Measurements from ENCODE around the gene EPS8L2. TPM values are rescaled to one million over a fixed set of nuclear protein-coding genes. Genes with fewer than 3 reads are reported as not detected.

The EPS8L2 gene
- total and polyA plus RNA-seq, 10 donors, result 4.2 to 14.7 (median 7.3) TPM

DNA sequence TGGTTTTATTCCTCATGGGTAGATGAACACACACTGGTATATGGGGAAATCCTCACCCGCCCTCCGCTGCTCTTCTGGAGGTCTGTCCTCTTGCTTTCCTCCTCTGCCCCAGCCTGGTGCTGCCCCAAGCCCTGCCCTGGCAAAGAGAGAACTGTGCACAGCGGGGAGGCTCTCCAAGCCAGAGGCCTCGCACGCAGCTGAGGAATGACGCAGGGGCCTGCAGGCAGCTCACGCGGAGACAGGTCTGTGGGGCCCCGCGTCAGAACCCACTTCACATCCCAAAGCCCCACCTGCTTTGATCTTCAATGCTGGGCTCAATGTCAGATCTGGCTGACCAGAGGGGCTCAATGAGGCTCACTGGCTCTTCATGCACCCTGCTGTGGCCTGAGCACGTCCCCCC lies 61.2 kb downstream of the EPS8L2 start:
- intact Hi-C loops (cut with DNase I; ENCODE audit: low total_unique reads), result no loop called here
- no peak for DNase-seq
- TF ChIP-seq POLR2AphosphoS5 (IDR thresholded peaks at IDR 0.05) (peak in 2 of 3 donors; percentile 16 to 46), POLR2A (IDR thresholded peaks at IDR 0.05) (no peak)
- WGBS, 5 donors, result 92 to 97% (median 96%) methylated on average over 11 of the region's 11 CpGs
- no peak overlapping the region for H3K27ac ChIP-seq
- H3K27me3 ChIP-seq (replicated peaks in 1 of 7), result no peaks in the 10 kb centered on the region
- H3K4me1 ChIP-seq, result peaks cover 0 to 8% (median 0%) of the 10 kb centered on the region in 6 donors
- H3K9me3 ChIP-seq, result no peaks in the 10 kb centered on the region
- H3K36me3 ChIP-seq, result peaks cover 0 to 100% (median 68%) of the 10 kb centered on the region in 6 donors
- no peak overlapping the region for H3K4me3 ChIP-seq

GRCh38 chr11:769887-770641 lies 64.0 kb downstream of the EPS8L2 start:
- DNase-seq, result no peak
- no peak overlapping the region for H3K4me3 ChIP-seq
- TF ChIP-seq POLR2AphosphoS5 (IDR thresholded peaks at IDR 0.05), result peak in 1 of 3 donors; percentile 9
- TF ChIP-seq, protein P1, sequence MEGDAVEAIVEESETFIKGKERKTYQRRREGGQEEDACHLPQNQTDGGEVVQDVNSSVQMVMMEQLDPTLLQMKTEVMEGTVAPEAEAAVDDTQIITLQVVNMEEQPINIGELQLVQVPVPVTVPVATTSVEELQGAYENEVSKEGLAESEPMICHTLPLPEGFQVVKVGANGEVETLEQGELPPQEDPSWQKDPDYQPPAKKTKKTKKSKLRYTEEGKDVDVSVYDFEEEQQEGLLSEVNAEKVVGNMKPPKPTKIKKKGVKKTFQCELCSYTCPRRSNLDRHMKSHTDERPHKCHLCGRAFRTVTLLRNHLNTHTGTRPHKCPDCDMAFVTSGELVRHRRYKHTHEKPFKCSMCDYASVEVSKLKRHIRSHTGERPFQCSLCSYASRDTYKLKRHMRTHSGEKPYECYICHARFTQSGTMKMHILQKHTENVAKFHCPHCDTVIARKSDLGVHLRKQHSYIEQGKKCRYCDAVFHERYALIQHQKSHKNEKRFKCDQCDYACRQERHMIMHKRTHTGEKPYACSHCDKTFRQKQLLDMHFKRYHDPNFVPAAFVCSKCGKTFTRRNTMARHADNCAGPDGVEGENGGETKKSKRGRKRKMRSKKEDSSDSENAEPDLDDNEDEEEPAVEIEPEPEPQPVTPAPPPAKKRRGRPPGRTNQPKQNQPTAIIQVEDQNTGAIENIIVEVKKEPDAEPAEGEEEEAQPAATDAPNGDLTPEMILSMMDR (IDR thresholded peaks at IDR 0.05 in 8 of 11, conservative IDR thresholded peaks at IDR 0.05 in 3 of 11), result no peak
- H3K27ac ChIP-seq, result no peak overlapping the region
- intact Hi-C loops (cut with DNase I; ENCODE audit: low total_unique reads), result no loop called here
- no peaks in the 10 kb centered on the region for H3K9me3 ChIP-seq
- 84 to 91% (median 88%) methylated on average over 12 to 23 of the region's 23 CpGs for WGBS, 5 donors
- no peaks in the 10 kb centered on the region for H3K27me3 ChIP-seq (replicated peaks in 1 of 7)
- peaks cover 0 to 27% (median 11%) of the 10 kb centered on the region in 6 donors for H3K4me1 ChIP-seq
- peaks cover 0 to 98% (median 59%) of the 10 kb centered on the region in 6 donors for H3K36me3 ChIP-seq

GRCh38 chr11:770642-771616 lies 64.9 kb downstream of the EPS8L2 start:
- no peak for DNase-seq
- H3K9me3 ChIP-seq, result no peaks in the 10 kb centered on the region
- WGBS, 5 donors, result 86 to 95% (median 93%) methylated on average over 21 to 32 of the region's 32 CpGs
- intact Hi-C loops (cut with DNase I; ENCODE audit: low total_unique reads), result no loop called here
- H3K27ac ChIP-seq, result no peak overlapping the region
- H3K4me1 ChIP-seq, result peaks cover under 1 to 31% (median 20%) of the 10 kb centered on the region in 6 donors
- H3K27me3 ChIP-seq (replicated peaks in 1 of 7), result no peaks in the 10 kb centered on the region
- H3K36me3 ChIP-seq, result peaks cover 0 to 90% (median 54%) of the 10 kb centered on the region in 6 donors
- H3K4me3 ChIP-seq, result no peak overlapping the region
- TF ChIP-seq POLR2A (IDR thresholded peaks at IDR 0.05) (no peak), POLR2AphosphoS5 (IDR thresholded peaks at IDR 0.05) (peak in 1 of 3 donors; percentile 46)
- TF ChIP-seq, protein P1 (IDR thresholded peaks at IDR 0.05 in 8 of 11, conservative IDR thresholded peaks at IDR 0.05 in 3 of 11), result no peak

DNA sequence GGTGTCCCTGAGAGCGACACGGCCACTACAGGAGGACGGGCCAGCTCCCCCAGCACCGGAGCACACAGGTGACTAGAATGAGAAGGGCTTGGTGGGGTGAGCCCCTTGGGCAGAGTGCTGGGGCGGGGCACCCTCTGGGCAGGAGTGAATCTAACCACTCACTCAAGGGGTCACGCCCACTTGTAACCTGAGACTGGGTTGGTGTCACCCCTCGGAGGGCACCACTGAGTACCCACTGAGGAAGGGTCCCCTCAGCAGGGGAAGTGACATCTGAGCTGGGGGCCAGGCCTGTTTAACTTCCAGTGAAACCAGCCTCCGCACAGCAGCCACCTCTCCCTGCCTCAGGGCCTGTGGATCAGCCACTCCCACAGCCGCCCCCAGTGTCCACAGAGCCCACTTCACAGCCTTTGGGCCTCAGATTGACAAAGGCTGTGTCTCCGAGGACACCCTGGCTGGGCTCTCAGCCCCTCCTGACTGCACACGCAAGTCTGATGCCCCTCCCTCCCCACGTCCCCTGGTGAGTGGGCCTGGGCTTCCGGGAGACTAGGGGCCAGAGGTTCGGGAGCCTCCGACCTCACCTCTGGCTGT lies 65.7 kb downstream of the EPS8L2 start:
- no peak for TF ChIP-seq POLR2AphosphoS5 (IDR thresholded peaks at IDR 0.05)
- TF ChIP-seq, protein P1 (IDR thresholded peaks at IDR 0.05 in 8 of 11, conservative IDR thresholded peaks at IDR 0.05 in 3 of 11), result no peak
- no peak for TF ChIP-seq POLR2A (IDR thresholded peaks at IDR 0.05)
- H3K4me1 ChIP-seq, result peaks cover 9 to 39% (median 28%) of the 10 kb centered on the region in 6 donors
- no peak for DNase-seq
- no peaks in the 10 kb centered on the region for H3K27me3 ChIP-seq (replicated peaks in 1 of 7)
- intact Hi-C loops (cut with DNase I; ENCODE audit: low total_unique reads), result no loop called here
- H3K9me3 ChIP-seq, result no peaks in the 10 kb centered on the region
- peaks cover 0 to 82% (median 46%) of the 10 kb centered on the region in 6 donors for H3K36me3 ChIP-seq
- H3K27ac ChIP-seq, result no peak overlapping the region
- no peak overlapping the region for H3K4me3 ChIP-seq
- 85 to 94% (median 91%) methylated on average over 8 to 15 of the region's 15 CpGs for WGBS, 5 donors

Data from spleen (tissue), 11 donors.